Glutamatergic neuron (in vitro differentiated cells): ENCODE data around the gene MOXD1. TPM values are rescaled to one million over a fixed set of nuclear protein-coding genes. Genes with fewer than 3 reads are reported as not detected.
A peak's percentile ranks its signal among the peaks of the same experiment; 100 is the strongest.

Experiments
- DNase-seq: peaks from one replicate; pipeline ENCODE4 v3.0.0; 2022
- H3K27ac Mint-ChIP-seq: one replicate; pipeline ENCODE4 v1.8.0; 2020; ENCODE audit warnings: mild to moderate bottlenecking, mixed read lengths, inconsistent platforms; ENCODE audit not compliant: unreplicated experiment
- H3K27me3 Mint-ChIP-seq: one replicate; pipeline ENCODE4 v1.8.0; 2020; ENCODE audit warnings: mild to moderate bottlenecking, moderate library complexity, mixed read lengths, inconsistent platforms; ENCODE audit not compliant: unreplicated experiment
- H3K36me3 Mint-ChIP-seq: one replicate; pipeline ENCODE4 v1.8.0; 2020; ENCODE audit warnings: mild to moderate bottlenecking, mixed read lengths, inconsistent platforms; ENCODE audit not compliant: unreplicated experiment
- H3K4me1 Mint-ChIP-seq: one replicate; pipeline ENCODE4 v1.8.0; 2020; ENCODE audit warnings: mild to moderate bottlenecking, low read depth, mixed read lengths, inconsistent platforms; ENCODE audit not compliant: unreplicated experiment
- H3K4me3 Mint-ChIP-seq: one replicate; pipeline ENCODE4 v1.8.0; 2020; ENCODE audit warnings: mild to moderate bottlenecking, mixed read lengths, inconsistent platforms; ENCODE audit not compliant: unreplicated experiment
- H3K9me3 Mint-ChIP-seq: one replicate; pipeline ENCODE4 v1.8.0; 2020; ENCODE audit warnings: mild to moderate bottlenecking, moderate library complexity, mixed read lengths, inconsistent platforms; ENCODE audit not compliant: unreplicated experiment
- CTCF ChIP-seq: fragments of 200-600 bp; sonication (generic); IDR thresholded peaks from one replicate; pipeline ENCODE4 v1.5.0; 2021; ENCODE audit not compliant: partially characterized antibody, unreplicated experiment
- total RNA-seq: library from RNA; stranded (reverse); fragmentation: NEBNext Ultra II Directional; extraction: Animal tissue kit (Norgen Biotek cat#: 25700); gene quantifications from one replicate; pipeline ENCODE4 v1.2.1, GENCODE V29; 2021; ENCODE audit not compliant: unreplicated experiment

MOXD1 gene
- total RNA-seq, 1 donor from 2014 or later: not detected

DNA sequence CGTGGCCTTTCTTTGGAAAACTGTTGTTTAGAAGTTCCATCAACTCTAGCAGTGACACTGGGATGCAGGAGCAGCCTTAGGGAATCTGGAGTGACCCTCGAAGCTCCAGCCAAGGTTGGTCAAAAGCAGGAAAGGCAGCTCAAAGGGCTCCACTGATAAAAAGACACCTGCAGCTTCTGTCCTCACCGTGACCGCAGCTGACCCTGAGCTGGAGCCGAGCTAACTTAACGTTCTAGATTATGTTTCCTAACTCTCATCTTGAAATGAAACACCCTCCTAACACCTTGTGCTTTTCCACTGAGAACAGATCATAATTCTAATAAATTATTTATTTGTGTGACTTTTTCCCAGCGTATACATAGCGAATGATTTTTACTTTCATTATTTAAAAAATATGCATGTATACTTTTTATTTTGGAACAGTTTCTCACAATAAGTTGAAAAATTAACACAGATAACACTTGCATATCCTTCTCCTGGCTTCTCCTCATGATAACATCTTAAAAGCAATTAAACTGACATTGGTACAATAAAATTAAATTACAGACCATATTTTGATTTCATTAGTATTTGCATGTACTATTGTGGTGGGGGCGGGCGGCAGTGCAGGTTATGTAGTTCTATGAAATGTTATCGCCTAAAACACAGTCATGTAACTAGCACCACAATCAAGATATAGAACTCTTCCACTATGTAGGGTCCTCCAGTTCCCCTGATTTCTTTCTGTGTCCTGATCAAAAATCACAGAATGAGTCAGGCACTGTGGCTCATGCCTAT, 116.1 kb downstream of the MOXD1 start:
- no peaks in the 10 kb centered on the region for H3K36me3 Mint-ChIP-seq
- DNase-seq: no peak
- H3K4me1 Mint-ChIP-seq: peaks cover 4% of the 10 kb centered on the region
- no peaks in the 10 kb centered on the region for H3K27me3 Mint-ChIP-seq
- H3K4me3 Mint-ChIP-seq: no peak overlapping the region
- TF ChIP-seq CTCF: no peak
- no peaks in the 10 kb centered on the region for H3K9me3 Mint-ChIP-seq
- no peak overlapping the region for H3K27ac Mint-ChIP-seq

DNA sequence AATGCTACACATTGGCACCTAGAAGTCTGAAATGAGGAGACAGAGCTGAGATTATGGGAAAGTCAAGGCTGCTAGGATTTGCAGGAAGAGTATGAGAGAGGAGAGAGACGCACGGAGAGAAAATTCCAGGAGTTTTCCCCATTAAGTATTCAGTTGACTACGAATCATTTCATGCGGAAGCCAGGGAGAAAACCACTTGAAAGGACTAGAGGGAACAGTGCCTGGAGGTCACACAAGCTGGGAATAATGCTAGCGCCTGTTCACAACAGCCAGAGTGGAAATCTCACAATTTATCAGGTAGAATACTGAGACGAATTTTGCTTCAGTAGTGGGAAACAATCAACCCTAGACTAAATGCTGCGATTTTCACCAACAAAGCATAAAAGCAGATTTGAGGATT, 118.6 kb downstream of the MOXD1 start:
- no peaks in the 10 kb centered on the region for H3K9me3 Mint-ChIP-seq
- TF ChIP-seq CTCF: no peak
- no peak overlapping the region for H3K4me3 Mint-ChIP-seq
- no peaks in the 10 kb centered on the region for H3K4me1 Mint-ChIP-seq
- H3K36me3 Mint-ChIP-seq: no peaks in the 10 kb centered on the region
- H3K27me3 Mint-ChIP-seq: no peaks in the 10 kb centered on the region
- no peak for DNase-seq
- H3K27ac Mint-ChIP-seq: no peak overlapping the region

- Mint-ChIP-seq H3K4me3 (no peak overlapping the region), H3K4me1 (no peaks in the 10 kb centered on the region), H3K27ac (no peak overlapping the region), H3K36me3 (no peaks in the 10 kb centered on the region), H3K27me3 (peaks cover 2% of the 10 kb centered on the region), H3K9me3 (no peaks in the 10 kb centered on the region)
- TF ChIP-seq CTCF: no peak
- DNase-seq: no peak
Observed at GRCh38 chr6:132280436-132280835, 120.8 kb downstream of the MOXD1 start.

GRCh38 chr6:132279592-132280139, 121.6 kb downstream of the MOXD1 start:
- peak; percentile 97 for TF ChIP-seq CTCF
- peak; percentile 78 for DNase-seq
- Mint-ChIP-seq H3K27ac (no peak overlapping the region), H3K4me1 (no peaks in the 10 kb centered on the region), H3K4me3 (peak overlapping the region; percentile 88), H3K36me3 (no peaks in the 10 kb centered on the region), H3K27me3 (peaks cover 4% of the 10 kb centered on the region), H3K9me3 (no peaks in the 10 kb centered on the region)

GRCh38 chr6:132275066-132275970, 126.0 kb downstream of the MOXD1 start:
- H3K27me3 Mint-ChIP-seq: peaks cover 4% of the 10 kb centered on the region
- no peak for TF ChIP-seq CTCF
- no peak overlapping the region for H3K4me3 Mint-ChIP-seq
- DNase-seq: no peak
- no peak overlapping the region for H3K27ac Mint-ChIP-seq
- peaks cover 3% of the 10 kb centered on the region for H3K4me1 Mint-ChIP-seq
- no peaks in the 10 kb centered on the region for H3K9me3 Mint-ChIP-seq
- no peaks in the 10 kb centered on the region for H3K36me3 Mint-ChIP-seq
